Mucosa of rectum (tissue), 2 donors: Measurements from ENCODE around the gene SESN1.

Experiments
- H3K27ac ChIP-seq, 2 donors: one replicate each; pipeline ENCODE4 v1.7.0; 2013; ENCODE audit warnings: inconsistent platforms in 2 of 2, low read depth in 2 of 2, low read length in 2 of 2
- H3K27me3 ChIP-seq, 2 donors: one replicate each; pipeline ENCODE4 v1.7.0; 2013; ENCODE audit warnings: low read length in 2 of 2; ENCODE audit not compliant: control insufficient read depth in 2 of 2, insufficient read depth in 2 of 2
- H3K36me3 ChIP-seq, 2 donors: one replicate each; pipeline ENCODE4 v1.7.0; 2013; ENCODE audit warnings: low read length in 2 of 2; ENCODE audit not compliant: control insufficient read depth in 2 of 2, insufficient read depth in 2 of 2
- H3K4me1 ChIP-seq, 2 donors: one replicate each; pipeline ENCODE4 v1.7.0; 2013; ENCODE audit warnings: low read length in 2 of 2, mild to moderate bottlenecking in 1 of 2; ENCODE audit not compliant: control insufficient read depth in 2 of 2, insufficient read depth in 2 of 2
- H3K4me3 ChIP-seq, 2 donors: one replicate each; pipeline ENCODE4 v1.7.0; 2013; ENCODE audit warnings: low read length in 2 of 2
- H3K9ac ChIP-seq, 2 donors: one replicate each; pipeline ENCODE4 v1.7.0; 2013; ENCODE audit warnings: low read length in 2 of 2, low read depth in 1 of 2, mild to moderate bottlenecking in 1 of 2
- H3K9me3 ChIP-seq, 2 donors: one replicate each; pipeline ENCODE4 v1.7.0; 2013; ENCODE audit warnings: low read length in 2 of 2; ENCODE audit not compliant: control insufficient read depth in 2 of 2
- donor health status: healthy.
- donor health status: Normal muscosa, but diverticular disease.

Gene SESN1

GRCh38 chr6:109069746-109070145, 24.9 kb downstream of the SESN1 start:
- Histone ChIP-seq H3K27ac (no peak overlapping the region), H3K9ac (no peak overlapping the region), H3K27me3 (no peaks in the 10 kb centered on the region), H3K4me3 (no peak overlapping the region), H3K4me1 (peaks cover 5 to 6% of the 10 kb centered on the region in 2 donors), H3K36me3 (no peaks in the 10 kb centered on the region), H3K9me3 (no peaks in the 10 kb centered on the region)

GRCh38 chr6:109062767-109063352, 31.8 kb downstream of the SESN1 start:
- H3K4me1 ChIP-seq, result peaks cover 2 to 4% of the 10 kb centered on the region in 2 donors
- H3K9ac ChIP-seq, result no peak overlapping the region
- H3K4me3 ChIP-seq, result no peak overlapping the region
- no peak overlapping the region for H3K27ac ChIP-seq
- no peaks in the 10 kb centered on the region for H3K9me3 ChIP-seq
- no peaks in the 10 kb centered on the region for H3K36me3 ChIP-seq
- H3K27me3 ChIP-seq, result no peaks in the 10 kb centered on the region

GRCh38 chr6:109062216-109062615, 32.4 kb downstream of the SESN1 start:
- no peaks in the 10 kb centered on the region for H3K9me3 ChIP-seq
- H3K36me3 ChIP-seq, result no peaks in the 10 kb centered on the region
- no peaks in the 10 kb centered on the region for H3K27me3 ChIP-seq
- H3K4me3 ChIP-seq, result no peak overlapping the region
- H3K9ac ChIP-seq, result no peak overlapping the region
- H3K4me1 ChIP-seq, result peaks cover 2 to 4% of the 10 kb centered on the region in 2 donors
- no peak overlapping the region for H3K27ac ChIP-seq

GRCh38 chr6:109060571-109060970, 34.1 kb downstream of the SESN1 start:
- no peak overlapping the region for H3K4me3 ChIP-seq
- H3K36me3 ChIP-seq, result no peaks in the 10 kb centered on the region
- H3K27ac ChIP-seq, result no peak overlapping the region
- peaks cover 2 to 4% of the 10 kb centered on the region in 2 donors for H3K4me1 ChIP-seq
- no peaks in the 10 kb centered on the region for H3K27me3 ChIP-seq
- no peak overlapping the region for H3K9ac ChIP-seq
- no peaks in the 10 kb centered on the region for H3K9me3 ChIP-seq

- H3K4me1 ChIP-seq, result peaks cover 2 to 4% of the 10 kb centered on the region in 2 donors
- H3K4me3 ChIP-seq, result no peak overlapping the region
- no peaks in the 10 kb centered on the region for H3K9me3 ChIP-seq
Observed at GRCh38 chr6:109059571-109060021, 35.0 kb downstream of the SESN1 start.

GRCh38 chr6:109059153-109059552, 35.5 kb downstream of the SESN1 start:
- H3K27ac ChIP-seq, result no peak overlapping the region
- no peaks in the 10 kb centered on the region for H3K27me3 ChIP-seq
- H3K36me3 ChIP-seq, result no peaks in the 10 kb centered on the region
- no peak overlapping the region for H3K9ac ChIP-seq
- H3K9me3 ChIP-seq, result no peaks in the 10 kb centered on the region
- peaks cover 2 to 4% of the 10 kb centered on the region in 2 donors for H3K4me1 ChIP-seq
- no peak overlapping the region for H3K4me3 ChIP-seq

More at GRCh38 chr6:109059571-109060021, 35.0 kb downstream of the SESN1 start:
- Histone ChIP-seq H3K9ac (no peak overlapping the region), H3K27ac (no peak overlapping the region), H3K27me3 (no peaks in the 10 kb centered on the region), H3K36me3 (no peaks in the 10 kb centered on the region)

GRCh38 chr6:109058620-109059019, 36.0 kb downstream of the SESN1 start:
- H3K9ac ChIP-seq, result no peak overlapping the region
- no peaks in the 10 kb centered on the region for H3K36me3 ChIP-seq
- peaks cover 2 to 4% of the 10 kb centered on the region in 2 donors for H3K4me1 ChIP-seq
- no peaks in the 10 kb centered on the region for H3K9me3 ChIP-seq
- H3K27ac ChIP-seq, result no peak overlapping the region
- H3K4me3 ChIP-seq, result no peak overlapping the region
- no peaks in the 10 kb centered on the region for H3K27me3 ChIP-seq

GRCh38 chr6:109056661-109057060, 38.0 kb downstream of the SESN1 start:
- Histone ChIP-seq H3K27ac (no peak overlapping the region), H3K4me1 (peaks cover 0 to 2% of the 10 kb centered on the region in 2 donors), H3K9me3 (no peaks in the 10 kb centered on the region), H3K36me3 (no peaks in the 10 kb centered on the region), H3K9ac (no peak overlapping the region), H3K4me3 (no peak overlapping the region), H3K27me3 (no peaks in the 10 kb centered on the region)

- H3K4me3 ChIP-seq, result no peak overlapping the region
- peaks cover 0 to 2% of the 10 kb centered on the region in 2 donors for H3K4me1 ChIP-seq
- H3K9ac ChIP-seq, result no peak overlapping the region
- no peaks in the 10 kb centered on the region for H3K9me3 ChIP-seq
- no peaks in the 10 kb centered on the region for H3K36me3 ChIP-seq
- no peak overlapping the region for H3K27ac ChIP-seq
- H3K27me3 ChIP-seq, result no peaks in the 10 kb centered on the region
Observed at GRCh38 chr6:109055771-109056235, 38.8 kb downstream of the SESN1 start.

- H3K9ac ChIP-seq, result no peak overlapping the region
- no peaks in the 10 kb centered on the region for H3K4me1 ChIP-seq
- no peaks in the 10 kb centered on the region for H3K27me3 ChIP-seq
- no peak overlapping the region for H3K27ac ChIP-seq
- H3K36me3 ChIP-seq, result no peaks in the 10 kb centered on the region
- no peaks in the 10 kb centered on the region for H3K9me3 ChIP-seq
- H3K4me3 ChIP-seq, result no peak overlapping the region
Observed at GRCh38 chr6:109053336-109053735, 41.3 kb downstream of the SESN1 start.
